ENCODE data around the gene GCNT4.
A peak's percentile ranks its signal among the peaks of the same experiment; 100 is the strongest.

Gene GCNT4

GRCh38 chr5:75044406-75044805 is 8.0 kb downstream of the GCNT4 start:
- DNase-seq (ENCODE audit: insufficient read length, low spot score): no peak
- FAIRE-seq: no peak

GRCh38 chr5:75043633-75044264 is 8.6 kb downstream of the GCNT4 start:
- no peak for TF ChIP-seq POLR2A (IDR thresholded peaks at IDR 0.05; ENCODE audit: low read depth, low read length)
- DNase-seq (ENCODE audit: insufficient read length, low spot score) (no peak), FAIRE-seq (no peak)

More at GRCh38 chr5:75044406-75044805, 8.0 kb downstream of the GCNT4 start:
- TF ChIP-seq POLR2A (IDR thresholded peaks at IDR 0.05; ENCODE audit: low read depth, low read length): no peak

DNA sequence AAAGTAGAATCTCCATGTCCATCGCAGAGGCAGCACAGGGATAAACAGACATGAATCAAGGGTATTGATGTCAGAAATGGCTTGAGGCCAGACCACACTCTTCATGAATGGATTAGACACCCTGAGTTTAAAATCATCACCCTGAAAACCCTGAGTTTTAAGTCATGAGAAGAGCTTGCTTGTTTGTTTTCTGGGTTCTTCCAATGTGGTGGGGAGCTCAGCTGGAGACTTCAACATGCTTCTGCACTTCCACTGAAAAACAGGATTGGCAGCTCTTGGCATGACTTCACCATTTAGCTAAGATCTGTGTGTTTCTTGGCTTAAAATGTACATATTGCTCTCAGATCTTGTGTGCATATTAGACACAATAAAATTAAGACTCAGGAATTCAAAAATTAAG is 9.8 kb downstream of the GCNT4 start:
- FAIRE-seq: no peak
- TF ChIP-seq POLR2A (IDR thresholded peaks at IDR 0.05; ENCODE audit: low read depth, low read length): no peak
- DNase-seq (ENCODE audit: insufficient read length, low spot score): no peak

DNA sequence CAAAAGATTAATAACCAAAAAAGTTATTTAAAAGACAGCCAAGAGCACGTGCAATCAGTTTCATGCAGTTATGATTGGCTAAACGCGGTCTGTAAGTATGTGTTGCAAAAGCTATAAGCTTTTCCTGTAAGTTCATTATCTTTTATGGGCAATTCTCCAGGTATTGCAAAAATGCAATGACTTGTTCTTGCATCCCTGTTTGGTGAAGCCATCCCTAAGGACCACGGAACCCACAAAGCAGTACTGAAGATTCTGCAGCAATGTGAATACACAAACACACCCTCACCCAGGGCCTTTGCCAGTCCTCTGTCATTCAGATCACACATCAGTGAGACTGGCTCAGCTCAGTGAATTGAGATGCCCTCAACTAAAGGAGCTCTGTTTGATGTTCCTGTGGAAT is 11.4 kb downstream of the GCNT4 start:
- TF ChIP-seq POLR2A (IDR thresholded peaks at IDR 0.05; ENCODE audit: low read depth, low read length): no peak
- FAIRE-seq (no peak), DNase-seq (ENCODE audit: insufficient read length, low spot score) (no peak)

- TF ChIP-seq POLR2A (IDR thresholded peaks at IDR 0.05; ENCODE audit: low read depth, low read length): no peak
- peak; percentile 38 for DNase-seq (ENCODE audit: insufficient read length, low spot score)
- FAIRE-seq: no peak
Observed at GRCh38 chr5:75037106-75037505, 15.3 kb downstream of the GCNT4 start.

DNA sequence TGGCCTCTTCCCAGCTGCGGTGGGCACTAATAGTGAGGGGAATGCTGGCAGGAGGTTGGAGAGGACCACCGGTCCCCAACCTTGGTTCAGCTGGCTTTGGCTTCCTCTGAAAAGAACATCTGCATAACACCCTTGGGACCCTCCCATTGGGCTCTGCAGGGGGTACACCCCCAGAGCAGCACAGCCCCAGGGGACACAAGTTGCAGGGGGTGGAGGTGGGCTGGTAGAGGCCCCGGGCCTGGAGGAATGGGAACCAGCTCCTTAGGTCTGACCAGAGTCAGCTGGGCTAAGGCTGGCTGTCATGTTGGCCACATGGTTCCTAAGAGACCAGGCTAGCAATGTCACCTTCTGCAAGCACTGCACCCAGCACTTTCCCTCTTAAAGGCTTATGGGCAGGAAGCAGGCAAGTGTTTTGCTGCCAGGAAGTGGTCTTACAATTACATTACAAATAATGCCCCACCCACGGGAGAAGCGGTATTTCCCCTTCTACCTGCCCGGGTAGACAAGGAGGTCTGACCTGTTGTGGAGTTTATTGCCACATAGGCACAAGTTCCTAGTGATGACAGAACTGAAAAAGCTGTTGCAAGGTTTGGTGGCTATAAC is 18.1 kb downstream of the GCNT4 start:
- no peak for TF ChIP-seq POLR2A (IDR thresholded peaks at IDR 0.05; ENCODE audit: low read depth, low read length)
- FAIRE-seq (no peak), DNase-seq (ENCODE audit: insufficient read length, low spot score) (no peak)

DNA sequence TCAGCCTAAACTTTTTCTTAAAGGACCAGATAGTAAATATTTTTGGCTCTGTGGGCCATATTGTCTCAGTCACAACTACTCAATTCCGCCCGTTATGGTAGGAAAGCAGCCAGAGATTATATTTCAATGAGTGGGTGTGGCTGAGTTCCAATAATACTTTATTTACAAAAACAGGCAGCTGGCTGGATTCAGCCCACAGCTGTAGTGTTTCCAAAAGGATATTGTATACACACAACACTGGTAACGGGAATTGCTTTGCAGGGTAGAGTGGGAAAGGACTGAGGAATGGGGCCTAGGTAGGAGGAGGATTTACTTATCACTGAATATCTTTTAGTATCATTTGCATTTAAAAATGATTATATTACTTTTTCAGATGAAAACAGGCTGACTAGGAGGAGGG is 21.0 kb downstream of the GCNT4 start:
- no peak for DNase-seq (ENCODE audit: insufficient read length, low spot score)

DNA sequence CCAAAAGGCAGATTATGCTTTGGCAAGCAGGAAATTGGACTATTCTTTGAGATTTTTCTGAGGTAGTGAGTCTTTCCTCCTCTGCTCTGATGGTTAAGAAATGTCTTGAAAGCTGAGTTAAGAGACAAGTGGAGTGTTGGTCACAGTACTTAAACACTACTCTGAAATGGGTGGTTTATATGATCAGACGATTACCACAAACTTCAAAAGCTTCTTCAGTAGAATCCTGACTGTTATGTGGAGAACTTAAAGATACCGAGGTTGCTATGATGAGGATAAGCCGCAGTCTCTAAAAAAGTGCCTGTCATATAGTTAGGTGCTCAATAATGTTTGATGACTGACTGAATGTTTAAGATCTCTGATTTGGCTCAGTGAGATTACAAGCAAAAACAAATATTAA is 24.3 kb downstream of the GCNT4 start:
- no peak for FAIRE-seq
- no peak for TF ChIP-seq POLR2A (IDR thresholded peaks at IDR 0.05; ENCODE audit: low read depth, low read length)

More for the DNA sequence above, 21.0 kb downstream of the GCNT4 start:
- no peak for TF ChIP-seq POLR2A (IDR thresholded peaks at IDR 0.05; ENCODE audit: low read depth, low read length)
- FAIRE-seq: no peak

DNA sequence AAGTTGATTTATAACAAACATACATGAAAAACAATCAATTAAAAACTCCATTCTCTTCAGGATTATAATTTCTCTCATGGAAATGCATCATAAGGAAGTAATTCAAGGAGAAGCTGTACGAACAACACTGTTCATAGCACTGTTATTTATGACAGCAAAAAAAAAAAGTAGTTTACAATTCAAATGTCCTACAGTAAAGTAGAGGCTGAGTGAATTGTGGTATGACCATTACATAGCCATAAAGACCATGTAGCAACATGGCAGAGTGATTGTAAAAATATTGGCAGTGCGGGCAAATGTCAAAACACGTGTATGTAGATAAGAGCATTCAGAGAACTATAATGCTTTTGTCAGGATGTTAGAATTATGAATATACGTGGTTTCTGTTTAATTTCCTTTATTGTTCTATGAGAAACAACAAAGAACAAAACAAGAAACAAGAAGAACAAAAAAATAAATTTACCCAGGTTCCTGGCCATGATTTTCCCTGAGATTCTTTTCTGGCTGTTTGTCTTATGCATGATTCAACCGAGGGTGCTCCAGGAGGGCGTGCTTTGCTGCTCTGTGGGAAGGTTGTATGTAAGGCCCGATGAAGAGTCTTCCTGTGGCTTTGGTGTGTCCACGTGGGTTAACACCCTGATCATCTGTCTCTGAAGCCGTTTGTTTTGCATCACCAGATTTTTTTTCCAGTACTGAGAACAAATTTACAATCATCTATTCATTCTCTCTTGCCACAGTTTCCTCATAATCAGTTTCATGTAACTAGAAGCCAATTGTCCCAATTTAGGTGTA is 28.8 kb downstream of the GCNT4 start:
- TF ChIP-seq POLR2A (IDR thresholded peaks at IDR 0.05; ENCODE audit: low read depth, low read length): no peak
- DNase-seq (ENCODE audit: insufficient read length, low spot score): no peak
- FAIRE-seq: no peak

More for the DNA sequence above, 24.3 kb downstream of the GCNT4 start:
- no peak for DNase-seq (ENCODE audit: insufficient read length, low spot score)

- FAIRE-seq: no peak
Observed at GRCh38 chr5:75021800-75022199, 30.6 kb downstream of the GCNT4 start.

GRCh38 chr5:75021219-75021618 is 31.1 kb downstream of the GCNT4 start:
- DNase-seq (ENCODE audit: insufficient read length, low spot score): no peak
- FAIRE-seq: no peak
- TF ChIP-seq POLR2A (IDR thresholded peaks at IDR 0.05; ENCODE audit: low read depth, low read length): no peak

More at GRCh38 chr5:75021800-75022199, 30.6 kb downstream of the GCNT4 start:
- no peak for TF ChIP-seq POLR2A (IDR thresholded peaks at IDR 0.05; ENCODE audit: low read depth, low read length)
- DNase-seq (ENCODE audit: insufficient read length, low spot score): no peak

DNA sequence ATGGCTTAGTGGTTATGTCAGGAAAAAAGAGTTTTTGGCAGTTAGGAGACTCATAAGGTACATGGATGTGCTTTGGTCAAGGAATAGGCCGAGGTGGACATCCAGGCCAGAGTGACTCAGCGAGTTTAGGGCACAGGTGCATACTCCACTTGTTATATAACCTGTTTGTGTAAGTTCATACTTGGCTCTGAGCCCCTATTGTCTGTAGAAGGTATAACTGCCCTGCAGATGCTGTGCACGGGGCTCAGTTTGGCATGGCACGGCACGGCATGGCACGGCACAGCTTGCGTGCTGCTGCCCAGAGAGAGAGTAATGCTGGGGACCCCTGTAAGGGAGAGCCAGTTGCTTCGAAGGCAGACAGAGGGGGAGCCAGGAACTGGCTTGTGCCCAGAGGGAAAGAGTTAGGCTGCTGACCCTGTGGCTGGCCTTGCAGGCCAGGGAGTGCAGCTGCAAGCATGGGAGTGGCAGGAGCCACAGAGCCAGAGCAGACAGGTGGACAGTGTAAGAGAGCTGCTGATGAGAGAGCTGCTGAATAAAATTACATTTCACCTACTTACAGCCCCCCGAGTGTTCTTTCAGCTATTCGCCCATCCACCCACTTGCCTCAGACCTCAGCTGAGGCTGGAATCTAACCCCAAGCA is 32.2 kb downstream of the GCNT4 start:
- DNase-seq (ENCODE audit: insufficient read length, low spot score) (no peak), FAIRE-seq (no peak)
- no peak for TF ChIP-seq POLR2A (IDR thresholded peaks at IDR 0.05; ENCODE audit: low read depth, low read length)

DNA sequence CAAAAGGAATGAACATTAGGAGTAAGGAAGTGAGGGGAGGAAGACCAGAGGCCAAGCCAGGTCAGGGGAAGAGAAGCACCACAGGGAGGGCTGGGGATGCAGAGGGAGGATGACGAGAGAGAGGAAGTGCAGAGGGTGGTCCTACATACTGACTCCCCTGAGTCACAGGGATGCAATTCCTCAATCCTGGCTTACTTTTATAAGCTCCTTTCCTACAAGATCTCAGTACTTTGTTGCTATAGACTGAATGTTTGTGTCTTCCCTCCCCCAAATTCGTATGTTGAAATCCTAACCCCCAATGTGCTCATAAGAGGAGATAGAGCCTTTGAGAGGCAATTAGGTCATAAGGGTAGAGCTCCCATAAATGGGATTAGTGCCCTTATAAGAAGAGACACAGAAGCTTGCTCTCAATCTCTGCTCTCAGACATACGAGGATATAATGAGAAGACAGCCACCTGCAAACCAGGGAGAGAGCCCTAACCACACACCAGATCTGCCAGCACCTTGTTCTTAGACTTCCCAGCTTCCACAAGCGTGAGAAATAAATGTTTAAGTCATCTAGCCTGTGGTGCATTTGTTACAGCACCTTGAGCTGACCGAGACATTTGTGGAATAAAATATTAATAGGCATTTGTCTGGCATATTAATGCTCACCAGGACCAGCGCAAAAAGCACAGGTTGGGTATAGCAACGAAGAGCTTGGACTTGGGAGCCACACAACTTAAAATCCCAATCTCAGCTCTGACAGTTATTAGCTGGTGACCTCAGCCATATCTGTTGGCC is 33.4 kb downstream of the GCNT4 start:
- DNase-seq (ENCODE audit: insufficient read length, low spot score) (no peak), FAIRE-seq (no peak)
- TF ChIP-seq POLR2A (IDR thresholded peaks at IDR 0.05; ENCODE audit: low read depth, low read length): no peak
